Activated T-cell treated with anti-CD3 and anti-CD28 coated beads, Interleukin-2, amount 50 U/mL, for 4 hours (primary cell): ENCODE data around the gene HAO2. TPM values are rescaled to one million over a fixed set of nuclear protein-coding genes. Genes with fewer than 3 reads are reported as not detected.

Experiments used
- ATAC-seq, 2 donors: fragments of 200-7000 bp; cut with Tn5 transposase; one replicate each; pipeline ENCODE4 v1.10.0; 2021
- DNase-seq: peaks from one replicate; pipeline ENCODE4 v3.0.0-alpha.2; 2020
- H3K27me3 Mint-ChIP-seq: one replicate; pipeline ENCODE4 v1.8.0; 2021; ENCODE audit warnings: low read depth, mixed read lengths
- H3K36me3 Mint-ChIP-seq: one replicate; pipeline ENCODE4 v1.8.0; 2022; ENCODE audit warnings: mixed read lengths; ENCODE audit not compliant: insufficient read depth
- H3K4me1 Mint-ChIP-seq: one replicate; pipeline ENCODE4 v1.8.0; 2021; ENCODE audit warnings: low read depth, mixed read lengths
- H3K4me3 Mint-ChIP-seq: one replicate; pipeline ENCODE4 v1.8.0; 2021; ENCODE audit warnings: mild to moderate bottlenecking, moderate library complexity, mixed read lengths
- H3K9me3 Mint-ChIP-seq: one replicate; pipeline ENCODE4 v1.8.0; 2021; ENCODE audit warnings: mixed read lengths
- total RNA-seq, 3 donors: library from RNA; stranded (reverse); gene quantifications; one replicate each; pipeline ENCODE4 v1.2.1, GENCODE V29; 2021

The HAO2 gene
- total RNA-seq, 3 donors from 2014 or later = not detected

GRCh38 chr1:119416006-119416640 is 47.5 kb downstream of the HAO2 start:
- Mint-ChIP-seq H3K27me3 (no peaks in the 10 kb centered on the region), H3K36me3 (no peaks in the 10 kb centered on the region), H3K4me3 (no peak overlapping the region), H3K9me3 (no peaks in the 10 kb centered on the region), H3K4me1 (no peaks in the 10 kb centered on the region)
- DNase-seq (no peak), ATAC-seq (no peak)

DNA sequence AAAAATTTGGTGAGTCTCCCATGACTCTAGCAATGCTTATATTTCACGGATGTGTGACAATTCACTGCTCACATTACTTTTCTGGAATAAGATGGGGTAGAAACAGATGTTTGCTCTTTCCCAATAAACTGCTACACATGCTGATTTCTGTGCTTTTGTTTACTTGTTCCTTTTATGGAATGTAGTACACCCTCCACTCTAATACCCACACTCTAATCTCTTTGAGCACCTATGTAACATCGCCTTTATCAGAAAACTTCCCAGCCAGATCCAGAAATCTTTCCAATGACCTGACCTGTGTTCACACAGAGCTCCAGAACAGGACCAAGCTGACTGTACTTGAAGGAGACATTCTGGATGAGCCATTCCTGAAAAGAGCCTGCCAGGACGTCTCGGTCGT is 50.5 kb downstream of the HAO2 start:
- Mint-ChIP-seq H3K4me3 (no peak overlapping the region), H3K36me3 (no peaks in the 10 kb centered on the region), H3K9me3 (no peaks in the 10 kb centered on the region), H3K27me3 (no peaks in the 10 kb centered on the region), H3K4me1 (no peaks in the 10 kb centered on the region)
- DNase-seq = no peak
- no peak for ATAC-seq

GRCh38 chr1:119420638-119421037 is 52.1 kb downstream of the HAO2 start:
- ATAC-seq = no peak
- H3K4me3 Mint-ChIP-seq = no peak overlapping the region
- H3K27me3 Mint-ChIP-seq = no peaks in the 10 kb centered on the region

DNA sequence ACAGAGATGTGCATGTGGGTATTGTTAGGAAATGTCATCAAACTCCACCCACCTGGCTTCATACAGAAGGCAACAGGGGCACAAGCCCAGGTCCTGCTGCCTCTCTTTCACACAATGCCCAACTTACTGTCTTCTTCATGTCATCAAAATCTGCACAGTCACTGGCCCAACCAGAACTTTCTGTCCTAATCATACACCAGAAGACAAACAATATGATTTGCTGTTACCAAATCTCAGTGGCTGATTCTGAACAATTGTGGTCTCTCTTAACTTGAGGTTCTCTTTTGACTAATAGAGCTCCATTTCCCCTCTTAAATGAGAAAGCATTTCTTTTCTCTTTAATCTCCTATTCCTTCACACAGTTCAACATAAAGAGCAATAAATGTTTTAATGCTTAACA is 54.0 kb downstream of the HAO2 start:
- H3K4me3 Mint-ChIP-seq = no peak overlapping the region
- H3K27me3 Mint-ChIP-seq = no peaks in the 10 kb centered on the region
- H3K9me3 Mint-ChIP-seq = no peaks in the 10 kb centered on the region
- no peaks in the 10 kb centered on the region for H3K36me3 Mint-ChIP-seq
- no peak for ATAC-seq
- DNase-seq = no peak
- no peaks in the 10 kb centered on the region for H3K4me1 Mint-ChIP-seq

More at GRCh38 chr1:119420638-119421037, 52.1 kb downstream of the HAO2 start:
- Mint-ChIP-seq H3K9me3 (no peaks in the 10 kb centered on the region), H3K4me1 (no peaks in the 10 kb centered on the region), H3K36me3 (no peaks in the 10 kb centered on the region)
- DNase-seq = no peak

DNA sequence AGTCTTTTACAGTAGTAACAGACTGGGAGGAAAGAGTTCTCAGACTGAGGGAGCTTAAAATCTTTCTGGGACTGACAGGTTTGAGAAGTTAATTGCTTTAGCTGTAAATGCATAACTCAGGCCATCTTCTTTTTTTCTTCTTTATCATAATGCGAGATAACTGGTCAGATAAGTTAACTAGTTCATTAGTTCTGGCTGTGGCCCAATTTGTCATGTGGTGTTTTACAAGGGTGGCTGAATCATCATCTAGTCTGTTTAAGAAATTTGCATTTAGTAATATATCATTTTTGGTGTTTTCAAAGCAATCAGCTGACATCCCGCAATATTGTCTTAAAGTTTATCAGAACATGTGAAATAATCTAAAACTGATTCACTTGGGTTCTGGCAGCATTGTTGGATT is 60.4 kb downstream of the HAO2 start:
- no peak for DNase-seq
- Mint-ChIP-seq H3K36me3 (no peaks in the 10 kb centered on the region), H3K27me3 (peaks cover 7% of the 10 kb centered on the region), H3K9me3 (no peaks in the 10 kb centered on the region), H3K4me3 (no peak overlapping the region), H3K4me1 (no peaks in the 10 kb centered on the region)
- ATAC-seq = no peak

- H3K4me1 Mint-ChIP-seq = no peaks in the 10 kb centered on the region
- no peak for ATAC-seq
- no peak overlapping the region for H3K4me3 Mint-ChIP-seq
- no peaks in the 10 kb centered on the region for H3K36me3 Mint-ChIP-seq
- peaks cover 7% of the 10 kb centered on the region for H3K27me3 Mint-ChIP-seq
- no peak for DNase-seq
- H3K9me3 Mint-ChIP-seq = no peaks in the 10 kb centered on the region
Measured at GRCh38 chr1:119429687-119430086, 61.1 kb downstream of the HAO2 start.

DNA sequence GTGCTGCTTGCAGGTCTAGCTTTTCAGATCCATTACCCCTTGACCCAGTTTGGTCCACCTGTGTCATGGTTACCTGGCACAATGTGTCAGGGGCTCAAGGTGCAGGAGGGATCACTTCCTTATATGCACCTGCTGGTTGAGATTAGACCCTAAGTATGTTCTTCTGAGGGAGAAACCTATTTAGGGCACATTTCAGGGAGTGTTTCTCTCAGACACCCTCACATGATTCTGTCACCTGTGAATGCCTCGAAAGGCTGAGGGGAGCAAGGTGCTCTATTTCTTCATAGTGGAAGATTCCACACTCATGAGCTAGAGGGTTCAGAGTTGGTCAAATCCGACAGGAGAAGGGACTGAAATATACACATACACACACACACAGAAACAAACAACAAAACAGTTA is 61.9 kb downstream of the HAO2 start:
- no peak for ATAC-seq
- no peak overlapping the region for H3K4me3 Mint-ChIP-seq
- no peaks in the 10 kb centered on the region for H3K4me1 Mint-ChIP-seq
- no peak for DNase-seq
- H3K36me3 Mint-ChIP-seq = no peaks in the 10 kb centered on the region
- H3K27me3 Mint-ChIP-seq = peaks cover 7% of the 10 kb centered on the region
- H3K9me3 Mint-ChIP-seq = no peaks in the 10 kb centered on the region

- no peak for DNase-seq
- Mint-ChIP-seq H3K27me3 (peaks cover 7% of the 10 kb centered on the region), H3K36me3 (no peaks in the 10 kb centered on the region), H3K4me3 (no peak overlapping the region), H3K9me3 (no peaks in the 10 kb centered on the region), H3K4me1 (no peaks in the 10 kb centered on the region)
- no peak for ATAC-seq
Measured at GRCh38 chr1:119431836-119432235, 63.3 kb downstream of the HAO2 start.

DNA sequence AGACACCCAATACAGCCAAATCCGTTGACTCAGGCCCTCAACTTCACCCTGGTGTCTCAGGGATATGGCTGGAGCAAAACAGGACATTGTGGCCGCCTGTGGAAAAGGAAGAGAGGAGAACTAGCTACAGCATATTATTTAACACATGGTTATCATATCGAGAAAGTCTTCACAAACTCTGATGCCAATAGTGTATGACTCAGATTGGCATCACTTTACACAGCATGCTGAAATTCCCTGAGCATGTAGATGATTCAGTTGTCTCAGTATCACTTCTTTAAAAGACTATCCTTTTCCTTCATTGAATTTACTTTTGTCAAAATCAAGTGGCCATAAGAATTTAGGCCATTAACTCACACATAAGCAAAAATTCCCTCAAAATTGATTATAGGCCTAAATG is 66.5 kb downstream of the HAO2 start:
- no peaks in the 10 kb centered on the region for H3K4me1 Mint-ChIP-seq
- H3K9me3 Mint-ChIP-seq = no peaks in the 10 kb centered on the region
- H3K36me3 Mint-ChIP-seq = no peaks in the 10 kb centered on the region
- no peak for DNase-seq
- H3K27me3 Mint-ChIP-seq = peaks cover 7% of the 10 kb centered on the region
- H3K4me3 Mint-ChIP-seq = no peak overlapping the region
- no peak for ATAC-seq

DNA sequence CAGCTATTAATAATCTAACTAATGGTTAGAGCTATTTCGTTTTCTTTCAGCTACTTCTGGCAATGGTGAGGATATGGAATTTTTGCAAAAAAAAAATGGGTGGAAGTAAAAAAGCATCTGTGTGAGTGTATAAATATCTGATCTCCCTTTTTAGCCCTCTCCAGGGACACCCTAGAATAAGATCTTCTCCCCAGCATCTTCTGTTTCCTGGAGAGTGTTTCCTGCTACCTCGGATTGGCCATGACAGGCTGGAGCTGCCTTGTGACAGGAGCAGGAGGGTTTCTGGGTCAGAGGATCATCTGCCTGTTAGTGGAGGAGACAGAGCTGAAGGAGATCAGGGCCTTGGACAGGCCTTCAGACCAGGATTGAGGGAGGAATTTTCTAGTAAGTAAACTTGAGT is 70.2 kb downstream of the HAO2 start:
- no peak for DNase-seq
- Mint-ChIP-seq H3K9me3 (no peaks in the 10 kb centered on the region), H3K4me3 (no peak overlapping the region), H3K27me3 (no peaks in the 10 kb centered on the region), H3K4me1 (no peaks in the 10 kb centered on the region), H3K36me3 (no peaks in the 10 kb centered on the region)
- ATAC-seq = no peak

DNA sequence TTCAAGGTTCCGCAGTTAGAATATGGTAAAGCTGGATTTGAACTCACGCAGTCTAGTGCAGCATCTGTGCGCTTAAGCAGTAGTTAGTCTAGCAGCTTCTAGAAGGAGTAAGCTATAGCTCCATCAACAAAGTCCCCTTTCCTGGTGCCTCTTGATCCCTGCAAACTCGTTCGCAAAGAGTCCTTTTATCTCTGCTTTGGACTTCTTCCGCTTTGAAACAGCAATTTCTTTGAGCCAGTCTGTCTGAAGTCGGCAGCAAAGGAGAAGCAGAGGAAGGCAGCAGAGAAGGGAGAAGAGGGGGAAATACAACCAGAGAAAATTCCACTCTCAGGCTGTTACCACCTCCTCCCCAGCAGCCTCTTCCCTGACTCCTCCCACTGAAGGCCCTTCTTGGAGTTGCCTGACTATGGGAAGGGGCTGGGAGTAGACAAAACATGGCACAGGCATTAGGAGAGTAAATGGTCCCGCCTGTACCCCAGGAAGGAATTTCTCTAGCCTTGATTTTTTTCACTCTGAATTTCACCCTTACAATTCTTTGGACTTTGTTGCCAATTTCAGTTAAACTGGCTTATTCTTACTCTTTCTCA is 72.2 kb downstream of the HAO2 start:
- Mint-ChIP-seq H3K27me3 (no peaks in the 10 kb centered on the region), H3K4me3 (no peak overlapping the region), H3K9me3 (no peaks in the 10 kb centered on the region), H3K36me3 (no peaks in the 10 kb centered on the region), H3K4me1 (no peaks in the 10 kb centered on the region)
- ATAC-seq (no peak), DNase-seq (no peak)

- ATAC-seq (no peak), DNase-seq (no peak)
- H3K36me3 Mint-ChIP-seq = no peaks in the 10 kb centered on the region
- no peak overlapping the region for H3K4me3 Mint-ChIP-seq
- no peaks in the 10 kb centered on the region for H3K27me3 Mint-ChIP-seq
- no peaks in the 10 kb centered on the region for H3K4me1 Mint-ChIP-seq
- H3K9me3 Mint-ChIP-seq = no peaks in the 10 kb centered on the region
Measured at GRCh38 chr1:119442756-119443155, 74.2 kb downstream of the HAO2 start.

Other genes with a start within 250 kb of the HAO2 start
- 10 to 100 TPM; 24.6 to 27.4 (median 24.8) TPM for gene WARS2, start 228.1 kb upstream of the HAO2 start, total RNA-seq
- gene HSD3B2, start 46.4 kb downstream of the HAO2 start, total RNA-seq = under 1 TPM; 0.41 to 0.98 (median 0.48) TPM
- not detected for gene HSD3B1, start 138.4 kb downstream of the HAO2 start, total RNA-seq